ENCODE results near the gene RHEBL1. TPM values are rescaled to one million over a fixed set of nuclear protein-coding genes. Genes with fewer than 3 reads are reported as not detected.

RHEBL1 gene
- total RNA-seq, 4 donors from 2014 or later = 1.1 to 4.3 TPM; not detected in 2

GRCh38 chr12:49034286-49034622 is 35.5 kb downstream of the RHEBL1 start:
- Histone ChIP-seq H3K4me3 (no peak overlapping the region), H3K4me1 (no peaks in the 10 kb centered on the region), H3K36me3 (peaks cover 3 to 100% (median 27%) of the 10 kb centered on the region in 3 donors), H3K27me3 (no peaks in the 10 kb centered on the region), H3K27ac (no peak overlapping the region), H3K9me3 (no peaks in the 10 kb centered on the region)
- WGBS, 2 donors = 54 to 82% methylated on average over 4 of the region's 4 CpGs
- no peak for DNase-seq (ENCODE audit: low spot score in 2 of 2)
- TF ChIP-seq, protein P1, sequence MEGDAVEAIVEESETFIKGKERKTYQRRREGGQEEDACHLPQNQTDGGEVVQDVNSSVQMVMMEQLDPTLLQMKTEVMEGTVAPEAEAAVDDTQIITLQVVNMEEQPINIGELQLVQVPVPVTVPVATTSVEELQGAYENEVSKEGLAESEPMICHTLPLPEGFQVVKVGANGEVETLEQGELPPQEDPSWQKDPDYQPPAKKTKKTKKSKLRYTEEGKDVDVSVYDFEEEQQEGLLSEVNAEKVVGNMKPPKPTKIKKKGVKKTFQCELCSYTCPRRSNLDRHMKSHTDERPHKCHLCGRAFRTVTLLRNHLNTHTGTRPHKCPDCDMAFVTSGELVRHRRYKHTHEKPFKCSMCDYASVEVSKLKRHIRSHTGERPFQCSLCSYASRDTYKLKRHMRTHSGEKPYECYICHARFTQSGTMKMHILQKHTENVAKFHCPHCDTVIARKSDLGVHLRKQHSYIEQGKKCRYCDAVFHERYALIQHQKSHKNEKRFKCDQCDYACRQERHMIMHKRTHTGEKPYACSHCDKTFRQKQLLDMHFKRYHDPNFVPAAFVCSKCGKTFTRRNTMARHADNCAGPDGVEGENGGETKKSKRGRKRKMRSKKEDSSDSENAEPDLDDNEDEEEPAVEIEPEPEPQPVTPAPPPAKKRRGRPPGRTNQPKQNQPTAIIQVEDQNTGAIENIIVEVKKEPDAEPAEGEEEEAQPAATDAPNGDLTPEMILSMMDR (IDR thresholded peaks at IDR 0.05) = no peak
- TF ChIP-seq EP300 (IDR thresholded peaks at IDR 0.05) (no peak), POLR2A (IDR thresholded peaks at IDR 0.05) (no peak)

- H3K9me3 ChIP-seq = no peaks in the 10 kb centered on the region
- H3K4me1 ChIP-seq = no peaks in the 10 kb centered on the region
- H3K27me3 ChIP-seq = no peaks in the 10 kb centered on the region
- H3K36me3 ChIP-seq = peaks cover 3 to 100% (median 24%) of the 10 kb centered on the region in 3 donors
- DNase-seq (ENCODE audit: low spot score in 2 of 2) = no peak
- TF ChIP-seq POLR2A (IDR thresholded peaks at IDR 0.05) (no peak), EP300 (IDR thresholded peaks at IDR 0.05) (no peak)
- TF ChIP-seq, protein P1 (IDR thresholded peaks at IDR 0.05) = no peak
- no peak overlapping the region for H3K4me3 ChIP-seq
- WGBS, 2 donors = 63 to 72% methylated on average over 9 of the region's 12 CpGs
- H3K27ac ChIP-seq = no peak overlapping the region
These were observed 36.0 kb downstream of the RHEBL1 start for GRCh38 chr12:49033611-49034285.

DNA sequence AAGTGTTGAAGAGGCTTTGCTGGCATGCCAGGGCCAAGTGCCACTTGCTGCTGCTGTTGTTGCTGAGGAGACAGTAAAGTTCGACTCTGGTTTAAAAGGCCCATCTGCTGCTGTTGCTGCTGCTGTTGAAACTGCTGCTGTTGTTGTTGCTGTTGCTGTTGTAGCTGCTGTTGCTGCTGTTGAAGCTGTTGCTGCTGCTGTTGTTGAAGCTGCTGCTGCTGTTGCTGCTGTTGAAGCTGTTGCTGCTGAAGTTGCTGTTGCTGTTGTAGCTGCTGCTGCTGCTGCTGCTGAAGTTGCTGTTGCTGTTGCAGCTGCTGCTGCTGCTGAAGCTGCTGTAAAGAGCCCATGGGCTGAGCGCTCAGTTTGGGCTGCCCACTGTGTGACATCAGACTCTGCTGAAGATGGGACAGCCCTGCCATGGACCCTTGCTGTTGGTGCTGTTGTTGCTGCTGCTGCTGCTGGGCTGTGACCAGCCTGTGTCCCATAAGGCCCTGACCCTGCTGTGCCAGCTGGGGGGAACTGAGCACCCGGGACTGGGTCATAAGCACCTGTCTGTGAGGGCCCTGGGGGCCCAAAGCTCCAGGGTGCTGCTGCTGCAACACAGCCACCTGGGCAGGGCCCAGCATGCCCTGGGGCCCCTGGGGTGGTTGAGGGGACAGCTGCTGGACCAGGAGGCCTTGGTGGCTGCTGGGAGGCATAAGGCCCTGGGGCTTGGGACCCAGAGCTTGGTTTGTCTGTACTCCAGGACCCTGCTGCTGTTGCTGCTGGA is 36.9 kb downstream of the RHEBL1 start:
- Histone ChIP-seq H3K27ac (no peak overlapping the region), H3K27me3 (no peaks in the 10 kb centered on the region), H3K9me3 (no peaks in the 10 kb centered on the region), H3K4me3 (no peak overlapping the region), H3K36me3 (peaks cover 6 to 100% (median 26%) of the 10 kb centered on the region in 3 donors), H3K4me1 (no peaks in the 10 kb centered on the region)
- 88 to 100% methylated on average over 1 of the region's 3 CpGs for WGBS, 2 donors
- no peak for DNase-seq (ENCODE audit: low spot score in 2 of 2)
- TF ChIP-seq EP300 (IDR thresholded peaks at IDR 0.05) (no peak), POLR2A (IDR thresholded peaks at IDR 0.05) (no peak)
- TF ChIP-seq, protein P1 (IDR thresholded peaks at IDR 0.05) = no peak

DNA sequence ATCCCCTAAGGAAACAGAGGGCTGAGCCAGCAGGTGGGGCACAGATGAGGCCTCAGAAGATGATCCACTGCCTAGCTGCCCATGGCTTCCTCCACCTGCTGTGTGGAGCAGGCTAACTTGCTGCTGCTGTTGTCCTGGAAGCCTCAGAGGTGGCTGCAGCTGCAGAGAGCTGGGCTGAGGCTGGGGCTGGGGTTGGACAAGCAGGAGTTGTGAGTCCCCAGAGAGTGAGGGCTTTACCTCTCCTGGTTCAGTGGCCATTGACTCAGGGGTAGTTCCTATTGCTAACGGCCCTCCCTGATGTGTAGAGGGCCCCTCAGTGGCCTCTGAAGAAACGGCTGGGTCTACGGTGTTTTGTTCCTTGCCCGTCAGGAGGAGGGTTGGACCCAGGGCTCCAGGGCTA is 37.5 kb downstream of the RHEBL1 start:
- 70 to 72% methylated on average over 4 of the region's 4 CpGs for WGBS, 2 donors

More for the DNA sequence above, 37.5 kb downstream of the RHEBL1 start:
- TF ChIP-seq EP300 (IDR thresholded peaks at IDR 0.05) (no peak), POLR2A (IDR thresholded peaks at IDR 0.05) (no peak)
- TF ChIP-seq, protein P1 (IDR thresholded peaks at IDR 0.05) = no peak
- H3K4me1 ChIP-seq = no peaks in the 10 kb centered on the region
- peaks cover 8 to 100% (median 32%) of the 10 kb centered on the region in 3 donors for H3K36me3 ChIP-seq
- H3K27me3 ChIP-seq = no peaks in the 10 kb centered on the region
- no peaks in the 10 kb centered on the region for H3K9me3 ChIP-seq
- H3K4me3 ChIP-seq = no peak overlapping the region
- no peak for DNase-seq (ENCODE audit: low spot score in 2 of 2)
- H3K27ac ChIP-seq = no peak overlapping the region

All from tibial nerve (tissue), 4 donors.